OCI-LY1 (cell line): ENCODE measurements around the gene APOBEC2.

Experiments
- EZH2 ChIP-seq: fragments of 200-600 bp; sonication (generic), shearing (Covaris generic); IDR thresholded peaks from 2 replicates; pipeline ENCODE4 v1.8.0; 2017; ENCODE audit warnings: borderline replicate concordance, mixed run types, mild to moderate bottlenecking, antibody characterized with exemption, low read length, moderate library complexity, mixed read lengths
- TF ChIP-seq, protein P1 (sequence below): fragments of 200-600 bp; sonication (generic), shearing (Covaris generic); IDR thresholded peaks from 2 replicates; pipeline ENCODE4 v1.5.1; 2017; ENCODE audit warnings: mild to moderate bottlenecking, antibody characterized with exemption, low read length, moderate library complexity, mixed read lengths

DNA sequence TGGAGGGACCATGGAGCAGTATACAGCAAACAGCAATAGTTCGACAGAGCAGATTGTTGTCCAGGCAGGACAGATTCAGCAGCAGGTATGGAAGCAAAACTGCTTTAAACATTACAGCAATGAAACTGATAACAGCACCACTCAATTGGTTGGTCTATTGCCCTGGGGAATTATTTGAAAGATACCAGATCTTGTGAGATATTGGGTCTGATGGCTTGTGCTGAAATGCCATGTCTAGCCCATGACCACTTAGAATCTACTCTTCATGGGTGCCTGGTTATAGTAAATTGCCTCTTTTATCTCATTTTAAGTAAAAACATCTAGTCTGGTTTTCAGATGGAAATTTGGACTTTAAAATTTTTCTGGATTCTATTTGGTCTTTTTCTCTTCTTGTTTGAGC, 26.1 kb downstream of the APOBEC2 start:
- no peak for TF ChIP-seq EZH2
- TF ChIP-seq, protein P1, sequence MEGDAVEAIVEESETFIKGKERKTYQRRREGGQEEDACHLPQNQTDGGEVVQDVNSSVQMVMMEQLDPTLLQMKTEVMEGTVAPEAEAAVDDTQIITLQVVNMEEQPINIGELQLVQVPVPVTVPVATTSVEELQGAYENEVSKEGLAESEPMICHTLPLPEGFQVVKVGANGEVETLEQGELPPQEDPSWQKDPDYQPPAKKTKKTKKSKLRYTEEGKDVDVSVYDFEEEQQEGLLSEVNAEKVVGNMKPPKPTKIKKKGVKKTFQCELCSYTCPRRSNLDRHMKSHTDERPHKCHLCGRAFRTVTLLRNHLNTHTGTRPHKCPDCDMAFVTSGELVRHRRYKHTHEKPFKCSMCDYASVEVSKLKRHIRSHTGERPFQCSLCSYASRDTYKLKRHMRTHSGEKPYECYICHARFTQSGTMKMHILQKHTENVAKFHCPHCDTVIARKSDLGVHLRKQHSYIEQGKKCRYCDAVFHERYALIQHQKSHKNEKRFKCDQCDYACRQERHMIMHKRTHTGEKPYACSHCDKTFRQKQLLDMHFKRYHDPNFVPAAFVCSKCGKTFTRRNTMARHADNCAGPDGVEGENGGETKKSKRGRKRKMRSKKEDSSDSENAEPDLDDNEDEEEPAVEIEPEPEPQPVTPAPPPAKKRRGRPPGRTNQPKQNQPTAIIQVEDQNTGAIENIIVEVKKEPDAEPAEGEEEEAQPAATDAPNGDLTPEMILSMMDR, result no peak
